Measurements from ENCODE around the gene GJC1. TPM values are rescaled to one million over a fixed set of nuclear protein-coding genes. Genes with fewer than 3 reads are reported as not detected.

Gene GJC1
- total and polyA plus RNA-seq, 9 of the 15 experiments (the other 6 are each of a cell fraction or from before 2014, with no cell fraction given), result 0.04 to 1.4 (median 0.18) TPM; not detected in 1

DNA sequence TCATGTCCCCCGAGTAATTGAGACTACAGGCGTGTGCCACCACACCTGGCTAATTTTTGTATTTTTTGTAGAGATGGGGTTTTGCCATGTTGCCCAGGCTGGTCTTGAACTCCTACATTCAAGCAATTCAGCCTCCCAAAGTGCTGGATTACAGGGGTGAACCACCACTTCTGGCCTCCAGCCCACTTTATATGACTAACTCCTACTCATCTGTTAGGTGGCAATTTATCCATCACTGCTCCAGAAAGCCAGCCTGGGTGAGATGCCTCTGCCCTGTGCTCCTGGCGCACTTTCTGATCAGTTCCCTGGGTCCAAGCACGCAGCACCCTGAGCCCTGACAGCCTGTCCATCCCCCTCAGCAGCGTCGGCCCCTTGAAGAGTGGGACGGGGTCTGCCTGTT is 41.9 kb downstream of the GJC1 start (continued):
- TF ChIP-seq, protein P1, sequence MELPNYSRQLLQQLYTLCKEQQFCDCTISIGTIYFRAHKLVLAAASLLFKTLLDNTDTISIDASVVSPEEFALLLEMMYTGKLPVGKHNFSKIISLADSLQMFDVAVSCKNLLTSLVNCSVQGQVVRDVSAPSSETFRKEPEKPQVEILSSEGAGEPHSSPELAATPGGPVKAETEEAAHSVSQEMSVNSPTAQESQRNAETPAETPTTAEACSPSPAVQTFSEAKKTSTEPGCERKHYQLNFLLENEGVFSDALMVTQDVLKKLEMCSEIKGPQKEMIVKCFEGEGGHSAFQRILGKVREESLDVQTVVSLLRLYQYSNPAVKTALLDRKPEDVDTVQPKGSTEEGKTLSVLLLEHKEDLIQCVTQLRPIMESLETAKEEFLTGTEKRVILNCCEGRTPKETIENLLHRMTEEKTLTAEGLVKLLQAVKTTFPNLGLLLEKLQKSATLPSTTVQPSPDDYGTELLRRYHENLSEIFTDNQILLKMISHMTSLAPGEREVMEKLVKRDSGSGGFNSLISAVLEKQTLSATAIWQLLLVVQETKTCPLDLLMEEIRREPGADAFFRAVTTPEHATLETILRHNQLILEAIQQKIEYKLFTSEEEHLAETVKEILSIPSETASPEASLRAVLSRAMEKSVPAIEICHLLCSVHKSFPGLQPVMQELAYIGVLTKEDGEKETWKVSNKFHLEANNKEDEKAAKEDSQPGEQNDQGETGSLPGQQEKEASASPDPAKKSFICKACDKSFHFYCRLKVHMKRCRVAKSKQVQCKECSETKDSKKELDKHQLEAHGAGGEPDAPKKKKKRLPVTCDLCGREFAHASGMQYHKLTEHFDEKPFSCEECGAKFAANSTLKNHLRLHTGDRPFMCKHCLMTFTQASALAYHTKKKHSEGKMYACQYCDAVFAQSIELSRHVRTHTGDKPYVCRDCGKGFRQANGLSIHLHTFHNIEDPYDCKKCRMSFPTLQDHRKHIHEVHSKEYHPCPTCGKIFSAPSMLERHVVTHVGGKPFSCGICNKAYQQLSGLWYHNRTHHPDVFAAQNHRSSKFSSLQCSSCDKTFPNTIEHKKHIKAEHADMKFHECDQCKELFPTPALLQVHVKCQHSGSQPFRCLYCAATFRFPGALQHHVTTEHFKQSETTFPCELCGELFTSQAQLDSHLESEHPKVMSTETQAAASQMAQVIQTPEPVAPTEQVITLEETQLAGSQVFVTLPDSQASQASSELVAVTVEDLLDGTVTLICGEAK (IDR thresholded peaks at IDR 0.05), result no peak
- TF ChIP-seq, protein P1 (CRISPR knock-in tag; IDR thresholded peaks at IDR 0.05), result no peak
- TF ChIP-seq MAFF (IDR thresholded peaks at IDR 0.05; ENCODE audit: low read length) (no peak), CSDE1 (IDR thresholded peaks at IDR 0.05) (no peak)
